ENCODE results near the gene ARID1B. TPM values are rescaled to one million over a fixed set of nuclear protein-coding genes. Genes with fewer than 3 reads are reported as not detected.

Gene ARID1B
- total RNA-seq, 1 experiment from 2014 or later: 24.2 TPM

GRCh38 chr6:157228426-157229131 lies 451.4 kb downstream of the ARID1B start:
- no peaks in the 10 kb centered on the region for H4K20me1 ChIP-seq (ENCODE audit: low read length)
- no peaks in the 10 kb centered on the region for H3K27me3 ChIP-seq (ENCODE audit: low read length)
- BruUV-seq (replicated peaks): no TSS peak
- no peaks in the 10 kb centered on the region for H3K9me3 ChIP-seq (ENCODE audit: low read length)
- H3K36me3 ChIP-seq (ENCODE audit: low read depth, low read length): no peaks in the 10 kb centered on the region
- no peak overlapping the region for H2AFZ ChIP-seq (ENCODE audit: low read length)
- H3K79me2 ChIP-seq (ENCODE audit: low read length): no peaks in the 10 kb centered on the region
- H3K9ac ChIP-seq (ENCODE audit: low read length): no peak overlapping the region
- no peaks in the 10 kb centered on the region for H3K4me1 ChIP-seq (ENCODE audit: insufficient read depth, low read length)
- no peak overlapping the region for H3K27ac ChIP-seq (ENCODE audit: low read length)
- ATAC-seq: no peak
- POLR2A ChIA-PET (ENCODE audit: unreplicated experiment): no interaction called here
- no peak overlapping the region for H3K4me3 ChIP-seq (ENCODE audit: low read length)
- no peaks in the 10 kb centered on the region for H3K9me2 ChIP-seq (replicated peaks; ENCODE audit: low read length)
- TF ChIP-seq EZH2 (IDR thresholded peaks at IDR 0.05; ENCODE audit: low read length, unreplicated experiment): no peak
- no peak for TF ChIP-seq CTCF (conservative IDR thresholded peaks at IDR 0.05; ENCODE audit: low read depth, low read length)
- TF ChIP-seq EZH2phosphoT487 (IDR thresholded peaks at IDR 0.05; ENCODE audit: borderline replicate concordance, low read length): no peak
- no peak overlapping the region for H3K4me2 ChIP-seq (ENCODE audit: low read length)
- no peaks in the 10 kb centered on the region for H3F3A ChIP-seq (ENCODE audit: low read length, unreplicated experiment)
- CTCF ChIA-PET: no interaction called here
- DNase-seq: no peak
- intact Hi-C loops (cut with micrococcal nuclease): no loop called here

- no peak overlapping the region for H2AFZ ChIP-seq (ENCODE audit: low read length)
- H3K27me3 ChIP-seq (ENCODE audit: low read length): no peaks in the 10 kb centered on the region
- DNase-seq (no peak), ATAC-seq (no peak)
- no peaks in the 10 kb centered on the region for H3K9me2 ChIP-seq (replicated peaks; ENCODE audit: low read length)
- H3K79me2 ChIP-seq (ENCODE audit: low read length): no peaks in the 10 kb centered on the region
- BruUV-seq (replicated peaks): no TSS peak
- H3F3A ChIP-seq (ENCODE audit: low read length, unreplicated experiment): no peaks in the 10 kb centered on the region
- POLR2A ChIA-PET (ENCODE audit: unreplicated experiment): no interaction called here
- H3K4me3 ChIP-seq (ENCODE audit: low read length): no peak overlapping the region
- H3K36me3 ChIP-seq (ENCODE audit: low read depth, low read length): no peaks in the 10 kb centered on the region
- CTCF ChIA-PET: no interaction called here
- TF ChIP-seq EZH2phosphoT487 (IDR thresholded peaks at IDR 0.05; ENCODE audit: borderline replicate concordance, low read length) (no peak), CTCF (conservative IDR thresholded peaks at IDR 0.05; ENCODE audit: low read depth, low read length) (no peak), EZH2 (IDR thresholded peaks at IDR 0.05; ENCODE audit: low read length, unreplicated experiment) (no peak)
- no peaks in the 10 kb centered on the region for H3K4me1 ChIP-seq (ENCODE audit: insufficient read depth, low read length)
- no peak overlapping the region for H3K9ac ChIP-seq (ENCODE audit: low read length)
- H3K9me3 ChIP-seq (ENCODE audit: low read length): no peaks in the 10 kb centered on the region
- intact Hi-C loops (cut with micrococcal nuclease): no loop called here
- no peak overlapping the region for H3K27ac ChIP-seq (ENCODE audit: low read length)
- no peaks in the 10 kb centered on the region for H4K20me1 ChIP-seq (ENCODE audit: low read length)
- H3K4me2 ChIP-seq (ENCODE audit: low read length): no peak overlapping the region
Measured at GRCh38 chr6:157229132-157229618, 452.0 kb downstream of the ARID1B start.

- Histone ChIP-seq H2AFZ (ENCODE audit: low read length) (no peak overlapping the region), H3K79me2 (ENCODE audit: low read length) (no peaks in the 10 kb centered on the region), H3K4me1 (ENCODE audit: insufficient read depth, low read length) (no peaks in the 10 kb centered on the region), H3K9ac (ENCODE audit: low read length) (no peak overlapping the region), H3K4me3 (ENCODE audit: low read length) (no peak overlapping the region), H3K36me3 (ENCODE audit: low read depth, low read length) (no peaks in the 10 kb centered on the region), H3K27me3 (ENCODE audit: low read length) (no peaks in the 10 kb centered on the region), H4K20me1 (ENCODE audit: low read length) (no peaks in the 10 kb centered on the region), H3K9me3 (ENCODE audit: low read length) (no peaks in the 10 kb centered on the region), H3K4me2 (ENCODE audit: low read length) (no peak overlapping the region), H3K9me2 (replicated peaks; ENCODE audit: low read length) (no peaks in the 10 kb centered on the region), H3F3A (ENCODE audit: low read length, unreplicated experiment) (no peaks in the 10 kb centered on the region), H3K27ac (ENCODE audit: low read length) (no peak overlapping the region)
- POLR2A ChIA-PET (ENCODE audit: unreplicated experiment): no interaction called here
- TF ChIP-seq CTCF (conservative IDR thresholded peaks at IDR 0.05; ENCODE audit: low read depth, low read length): no peak
- no peak for TF ChIP-seq EZH2phosphoT487 (IDR thresholded peaks at IDR 0.05; ENCODE audit: borderline replicate concordance, low read length)
- no peak for TF ChIP-seq EZH2 (IDR thresholded peaks at IDR 0.05; ENCODE audit: low read length, unreplicated experiment)
- ATAC-seq (no peak), DNase-seq (no peak)
- intact Hi-C loops (cut with micrococcal nuclease): no loop called here
- CTCF ChIA-PET: no interaction called here
- no TSS peak for BruUV-seq (replicated peaks)
Measured at GRCh38 chr6:157229713-157230112, 452.5 kb downstream of the ARID1B start.
